Activated CD8-positive, alpha-beta memory T cell treated with anti-CD3 and anti-CD28 coated beads, Interleukin-2, amount 50 U/mL, for 48 hours (primary cell): ENCODE measurements around the gene SIX5.
A peak's percentile ranks its signal among the peaks of the same experiment; 100 is the strongest.

Experiments used
- DNase-seq: peaks from one replicate; pipeline ENCODE4 v3.0.0-alpha.2; 2020

The SIX5 gene

GRCh38 chr19:45792470-45793177 is 23.6 kb upstream of the SIX5 start, which contains the start of gene DMWD:
Gene DMWD (minus strand): TSS chr19:45792845. CDS start chr19:45792756, 89 bp downstream.
- peak; percentile 100 for DNase-seq

GRCh38 chr19:45791744-45792469 is 22.9 kb upstream of the SIX5 start:
- peak; percentile 61 for DNase-seq

- no peak for DNase-seq
Observed at GRCh38 chr19:45790942-45791341, 21.9 kb upstream of the SIX5 start.

- no peak for DNase-seq
Observed at GRCh38 chr19:45789035-45789786, 20.2 kb upstream of the SIX5 start.

GRCh38 chr19:45786533-45786894 is 17.5 kb upstream of the SIX5 start:
- DNase-seq: no peak

GRCh38 chr19:45785781-45786532 is 16.9 kb upstream of the SIX5 start:
- DNase-seq: no peak

- no peak for DNase-seq
Observed at GRCh38 chr19:45785097-45785496, 16.0 kb upstream of the SIX5 start.

- no peak for DNase-seq
Observed at GRCh38 chr19:45784096-45784495, 15.0 kb upstream of the SIX5 start.

GRCh38 chr19:45782820-45783785 is 14.1 kb upstream of the SIX5 start:
- DNase-seq: no peak

- no peak for DNase-seq
Observed at GRCh38 chr19:45782162-45782691, 13.2 kb upstream of the SIX5 start, which contains the start of gene DMPK. Gene DMPK (minus strand): TSS chr19:45782490. CDS start chr19:45782352, 138 bp downstream.

GRCh38 chr19:45781214-45782161 is 12.4 kb upstream of the SIX5 start:
- no peak for DNase-seq

GRCh38 chr19:45780448-45781213 is 11.6 kb upstream of the SIX5 start:
- no peak for DNase-seq

GRCh38 chr19:45780146-45780447 is 11.0 kb upstream of the SIX5 start:
- DNase-seq: no peak

- DNase-seq: peak; percentile 98
Observed at GRCh38 chr19:45779231-45780145, 10.4 kb upstream of the SIX5 start.

GRCh38 chr19:45778010-45778661 is 9.1 kb upstream of the SIX5 start:
- no peak for DNase-seq

GRCh38 chr19:45777395-45777961 is 8.4 kb upstream of the SIX5 start:
- DNase-seq: no peak

GRCh38 chr19:45774765-45775164 is 5.7 kb upstream of the SIX5 start:
- DNase-seq: no peak
